K562 (cell line): Measurements from ENCODE around the gene TIMP2. TPM values are rescaled to one million over a fixed set of nuclear protein-coding genes. Genes with fewer than 3 reads are reported as not detected.

Experiments
- ARID3B ChIP-seq: fragments of 250-450 bp; sonication (Bioruptor Pico); IDR thresholded peaks from 2 replicates; pipeline ENCODE4 v1.4.0; 2020; ENCODE audit warnings: borderline replicate concordance
- MTA1 ChIP-seq: fragments of 450-650 bp; IDR thresholded peaks from 2 replicates; pipeline ENCODE4 v1.6.1; 2017; ENCODE audit warnings: borderline replicate concordance
- MTA3 ChIP-seq: fragments of 450-650 bp; formaldehyde crosslinking; IDR thresholded peaks from 2 replicates; pipeline ENCODE4 v1.6.1; 2017; ENCODE audit warnings: mild to moderate bottlenecking, borderline replicate concordance
- NFE2L1 ChIP-seq: fragments of 450-650 bp; IDR thresholded peaks from 2 replicates; pipeline ENCODE4 v1.6.1; 2016; ENCODE audit warnings: missing genetic modification characterization, low read depth, mild to moderate bottlenecking, missing compliant biosample characterization, moderate library complexity, borderline replicate concordance
- ZBTB7A ChIP-seq: IDR thresholded peaks from 2 replicates; pipeline ENCODE4 v1.6.1; 2011; ENCODE audit warnings: low read depth, mild to moderate bottlenecking, low read length, moderate library complexity, borderline replicate concordance; ENCODE audit not compliant: control insufficient read depth
- ZFP1 ChIP-seq: fragments of 450-650 bp; formaldehyde crosslinking; IDR thresholded peaks from 2 replicates; pipeline ENCODE4 v1.4.0; 2020; ENCODE audit warnings: mild to moderate bottlenecking, mixed read lengths
- polyA plus RNA-seq, 8 experiments: library from polyadenylated mRNA; depleted of rRNA in 4 of 8; stranded (reverse) in 5 of 8; unstranded in 3 of 8; fragments of >200 nt; fragmentation: Nextera tagmentation in 2 of 8; fragmentation: Illumina TruSeq in 1 of 8; extraction: Ambion mirVana in 2 of 8; extraction: Trizol in 1 of 8; gene quantifications; 2 replicates each; pipeline versions ENCODE4 v1.2.1 to v1.2.3, GENCODE V29; 2011 to 2014; ENCODE audit warnings: inconsistent platforms in 1 of 8, missing spikeins in 1 of 8
- total RNA-seq, 7 experiments: library from RNA; depleted of rRNA in 6 of 7; stranded (reverse); fragments of >200 nt in 6 of 7; fragmentation: Illumina TruSeq in 2 of 7; extraction: Trizol in 2 of 7; gene quantifications; 2 replicates each; pipeline versions ENCODE4 v1.2.1 to v1.2.3, GENCODE V29; 2011 to 2021; ENCODE audit warnings: low replicate concordance in 1 of 7
- TF ChIP-seq, protein P1 (sequence below): fragments of 250-450 bp; sonication (Bioruptor Pico); IDR thresholded peaks from 2 replicates; pipeline ENCODE4 v1.8.0; 2022; ENCODE audit warnings: inconsistent platforms
- TF ChIP-seq, protein P2 (sequence below): fragments of 250-450 bp; sonication (Bioruptor Pico); IDR thresholded peaks from 2 replicates; pipeline ENCODE4 v1.8.0; 2021; ENCODE audit warnings: borderline replicate concordance, mild to moderate bottlenecking, moderate library complexity; ENCODE audit not compliant: poor library complexity, severe bottlenecking

TIMP2 gene
- total and polyA plus RNA-seq, 9 of the 15 experiments (the other 6 are each of a cell fraction or from before 2014, with no cell fraction given), result 0.55 TPM; not detected in 8

- no peak for TF ChIP-seq MTA3
- TF ChIP-seq, protein P1, sequence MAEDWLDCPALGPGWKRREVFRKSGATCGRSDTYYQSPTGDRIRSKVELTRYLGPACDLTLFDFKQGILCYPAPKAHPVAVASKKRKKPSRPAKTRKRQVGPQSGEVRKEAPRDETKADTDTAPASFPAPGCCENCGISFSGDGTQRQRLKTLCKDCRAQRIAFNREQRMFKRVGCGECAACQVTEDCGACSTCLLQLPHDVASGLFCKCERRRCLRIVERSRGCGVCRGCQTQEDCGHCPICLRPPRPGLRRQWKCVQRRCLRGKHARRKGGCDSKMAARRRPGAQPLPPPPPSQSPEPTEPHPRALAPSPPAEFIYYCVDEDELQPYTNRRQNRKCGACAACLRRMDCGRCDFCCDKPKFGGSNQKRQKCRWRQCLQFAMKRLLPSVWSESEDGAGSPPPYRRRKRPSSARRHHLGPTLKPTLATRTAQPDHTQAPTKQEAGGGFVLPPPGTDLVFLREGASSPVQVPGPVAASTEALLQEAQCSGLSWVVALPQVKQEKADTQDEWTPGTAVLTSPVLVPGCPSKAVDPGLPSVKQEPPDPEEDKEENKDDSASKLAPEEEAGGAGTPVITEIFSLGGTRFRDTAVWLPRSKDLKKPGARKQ, result no peak
- no peak for TF ChIP-seq NFE2L1 (tag)
- TF ChIP-seq ZBTB7A, result no peak
- no peak for TF ChIP-seq ARID3B (CRISPR knock-in tag)
- TF ChIP-seq ZFP1 (CRISPR knock-in tag), result no peak
- TF ChIP-seq MTA1, result no peak
- TF ChIP-seq, protein P2, sequence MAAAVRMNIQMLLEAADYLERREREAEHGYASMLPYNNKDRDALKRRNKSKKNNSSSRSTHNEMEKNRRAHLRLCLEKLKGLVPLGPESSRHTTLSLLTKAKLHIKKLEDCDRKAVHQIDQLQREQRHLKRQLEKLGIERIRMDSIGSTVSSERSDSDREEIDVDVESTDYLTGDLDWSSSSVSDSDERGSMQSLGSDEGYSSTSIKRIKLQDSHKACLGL (CRISPR knock-in tag), result no peak
Measured at GRCh38 chr17:78812855-78813254, 112.3 kb downstream of the TIMP2 start (continued).
